IMR-90 (cell line): ENCODE measurements around the gene MAP2K5. TPM values are rescaled to one million over a fixed set of nuclear protein-coding genes. Genes with fewer than 3 reads are reported as not detected.

Experiments
- ATAC-seq: fragments of 200-7000 bp; cut with Tn5 transposase; 2 replicates; pipeline ENCODE4 v1.9.1; 2020; ENCODE audit warnings: low read depth, mild to moderate bottlenecking, moderate library complexity
- BruUV-seq: library from RNA; stranded (reverse); fragments of 400-500 nt; replicated peaks from 2 replicates; lab custom pipeline; 2021; lab: Mats Ljungman, UMichigan
- CTCF ChIA-PET: fragments of 300-600 bp; formaldehyde crosslinking; extraction: SDS; loops from one replicate; lab custom pipeline; 2021; ENCODE audit warnings: antibody characterized with exemption; lab: Yijun Ruan, JAX
- POLR2A ChIA-PET: fragments of 300-600 bp; sonication (Branson Sonifier 250); formaldehyde crosslinking; loops from one replicate; lab custom pipeline; 2022; ENCODE audit warnings: antibody characterized with exemption; ENCODE audit not compliant: unreplicated experiment; lab: Charles Lee
- DNase-seq: peaks from one replicate; pipeline ENCODE4 v3.0.0; 2013
- H2AFZ ChIP-seq: replicated peaks from 2 replicates; pipeline ENCODE3; 2013; ENCODE audit warnings: low read length, mild to moderate bottlenecking; ENCODE audit not compliant: poor library complexity
- H2AK5ac ChIP-seq: 2 replicates; pipeline ENCODE4 v1.6.1; 2013; ENCODE audit warnings: low read depth, low read length, inconsistent platforms
- H2AK9ac ChIP-seq: replicated peaks from 2 replicates; pipeline ENCODE3; 2013; ENCODE audit warnings: mild to moderate bottlenecking, low read depth, low read length, moderate library complexity; ENCODE audit not compliant: poor library complexity
- H2BK120ac ChIP-seq: 2 replicates; pipeline ENCODE4 v1.6.1; 2013; ENCODE audit warnings: low read depth, low read length, inconsistent platforms
- H2BK15ac ChIP-seq: 3 replicates; pipeline ENCODE4 v1.6.1; 2013; ENCODE audit warnings: low read depth, low read length, inconsistent platforms
- H2BK20ac ChIP-seq: 2 replicates; pipeline ENCODE4 v1.6.1; 2013; ENCODE audit warnings: low read depth, mild to moderate bottlenecking, inconsistent platforms, low read length, moderate library complexity
- H2BK5ac ChIP-seq: 2 replicates; pipeline ENCODE4 v1.6.1; 2013; ENCODE audit warnings: mild to moderate bottlenecking, low read depth, low read length, inconsistent platforms; ENCODE audit not compliant: poor library complexity, severe bottlenecking
- H3K14ac ChIP-seq: replicated peaks from 2 replicates; pipeline ENCODE4 v1.6.1; 2013; ENCODE audit warnings: low read depth, low read length, inconsistent platforms
- H3K18ac ChIP-seq: 2 replicates; pipeline ENCODE4 v1.6.1; 2013; ENCODE audit warnings: low read depth, low read length, control low read depth
- H3K23ac ChIP-seq: 2 replicates; pipeline ENCODE4 v1.6.1; 2013; ENCODE audit warnings: low read depth, low read length, inconsistent platforms
- H3K27ac ChIP-seq: 2 replicates; pipeline ENCODE4 v1.5.1; 2013; ENCODE audit warnings: mild to moderate bottlenecking, control low read depth, low read length; ENCODE audit not compliant: insufficient read depth
- H3K27me3 ChIP-seq: 2 replicates; pipeline ENCODE4 v1.6.1; 2013; ENCODE audit warnings: low read length; ENCODE audit not compliant: control insufficient read depth, insufficient read depth
- H3K36me3 ChIP-seq: 2 replicates; pipeline ENCODE4 v1.6.1; 2013; ENCODE audit warnings: low read length, mixed read lengths; ENCODE audit not compliant: control insufficient read depth, insufficient read depth
- H3K4ac ChIP-seq: 2 replicates; pipeline ENCODE4 v1.6.1; 2013; ENCODE audit warnings: low read depth, low read length, inconsistent platforms
- H3K4me1 ChIP-seq: 2 replicates; pipeline ENCODE4 v1.6.1; 2013; ENCODE audit warnings: low read length, mixed read lengths; ENCODE audit not compliant: control insufficient read depth, insufficient read depth
- H3K4me2 ChIP-seq: 2 replicates; pipeline ENCODE4 v1.6.1; 2013; ENCODE audit warnings: low read depth, mild to moderate bottlenecking, control low read depth, low read length, moderate library complexity
- H3K4me3 ChIP-seq: 2 replicates; pipeline ENCODE4 v1.5.1; 2013; ENCODE audit warnings: low read depth, mild to moderate bottlenecking, control low read depth, low read length, moderate library complexity; ENCODE audit not compliant: insufficient read depth
- H3K56ac ChIP-seq: 2 replicates; pipeline ENCODE4 v1.6.1; 2013; ENCODE audit warnings: low read length, inconsistent platforms; ENCODE audit not compliant: insufficient read depth; ENCODE audit errors: extremely low read depth
- H3K79me1 ChIP-seq, 2 experiments: 2 replicates each; pipeline ENCODE4 v1.6.1; 2013; ENCODE audit warnings: low read length in 2 of 2, inconsistent platforms in 1 of 2, low read depth in 1 of 2
- H3K9ac ChIP-seq: 2 replicates; pipeline ENCODE4 v1.6.1; 2013; ENCODE audit warnings: low read depth, low read length, control low read depth
- H3K9me1 ChIP-seq: 2 replicates; pipeline ENCODE4 v1.6.1; 2013; ENCODE audit warnings: low read length, inconsistent platforms; ENCODE audit not compliant: insufficient read depth
- H3K9me3 ChIP-seq: 2 replicates; pipeline ENCODE4 v1.6.1; 2013; ENCODE audit warnings: low read length; ENCODE audit not compliant: control insufficient read depth, insufficient read depth
- H4K20me1 ChIP-seq: 2 replicates; pipeline ENCODE4 v1.6.1; 2013; ENCODE audit warnings: low read length, inconsistent platforms; ENCODE audit not compliant: insufficient read depth
- H4K5ac ChIP-seq: 2 replicates; pipeline ENCODE4 v1.6.1; 2013; ENCODE audit warnings: mild to moderate bottlenecking, low read depth, low read length, control low read depth
- H4K8ac ChIP-seq, 2 experiments: 2 replicates each; pipeline ENCODE4 v1.6.1; 2013; ENCODE audit warnings: low read depth in 2 of 2, low read length in 2 of 2, control low read depth in 1 of 2, inconsistent platforms in 1 of 2
- H4K91ac ChIP-seq: 2 replicates; pipeline ENCODE4 v1.6.1; 2013; ENCODE audit warnings: low read depth, low read length, inconsistent platforms; ENCODE audit not compliant: insufficient read depth
- BHLHE40 ChIP-seq: fragments of 150-350 bp; IDR thresholded peaks from 2 replicates; pipeline ENCODE4 v1.6.1; 2016; ENCODE audit warnings: mild to moderate bottlenecking, low read depth, low read length
- CEBPB ChIP-seq: IDR thresholded peaks from 2 replicates; pipeline ENCODE4 v1.6.1; 2012; ENCODE audit warnings: low read depth, low read length, improper control_type of control experiment
- CHD1 ChIP-seq: IDR thresholded peaks from 2 replicates; pipeline ENCODE4 v1.6.1; 2012; ENCODE audit warnings: low read depth, low read length, improper control_type of control experiment
- FOS ChIP-seq: fragments of 150-350 bp; IDR thresholded peaks from 2 replicates; pipeline ENCODE4 v1.6.1; 2016; ENCODE audit warnings: low read depth, low read length
- MXI1 ChIP-seq: IDR thresholded peaks from 2 replicates; pipeline ENCODE4 v1.6.1; 2012; ENCODE audit warnings: low read depth, mild to moderate bottlenecking, low read length, moderate library complexity, borderline replicate concordance
- RFX5 ChIP-seq: IDR thresholded peaks from 2 replicates; pipeline ENCODE4 v1.8.0; 2012; ENCODE audit warnings: low read depth, mild to moderate bottlenecking, low read length, moderate library complexity
- SMC3 ChIP-seq: fragments of 150-350 bp; IDR thresholded peaks from 2 replicates; pipeline ENCODE4 v1.6.1; 2016; ENCODE audit warnings: low read depth, mild to moderate bottlenecking, antibody characterized with exemption, low read length, moderate library complexity
- WGBS, 2 experiments: methylation state at CpG; one replicate each; pipeline versions ENCODE4 v1.1.5 to v1.1.7; 2013; ENCODE audit warnings: missing lambda C conversion rate in 2 of 2; ENCODE audit not compliant: insufficient read length in 1 of 2; ENCODE audit errors: extremely low coverage in 2 of 2; 5-methylcytosine and 5-hydroxymethylcytosine counted together
- dilution Hi-C: fragments of 300-500 bp; cut with HindIII; formaldehyde crosslinking; loops from one replicate; pipeline ENCODE4 v1.14.3; 2018; ENCODE audit warnings: low sequenced_read_pairs; ENCODE audit not compliant: unreplicated experiment
- in situ Hi-C: fragments of 300-500 bp; cut with MboI; formaldehyde crosslinking; loops from 3 replicates; pipeline ENCODE4 v1.14.3; 2019; ENCODE audit warnings: low sequenced_read_pairs, inconsistent platforms, mixed read lengths
- intact Hi-C: fragments of 100-400 bp; cut with micrococcal nuclease; formaldehyde crosslinking; loops from 2 replicates; pipeline ENCODE4 v1.10.0; 2022
- polyA plus RNA-seq, 3 experiments: library from polyadenylated mRNA; depleted of rRNA; stranded (reverse); fragments of >200 nt; gene quantifications; 2 replicates each; pipeline ENCODE4 v1.2.3, GENCODE V29; 2012; ENCODE audit warnings: low replicate concordance in 1 of 3
- total RNA-seq: library from RNA; depleted of rRNA; stranded (reverse); fragments of >200 nt; gene quantifications from 2 replicates; pipeline ENCODE4 v1.2.3, GENCODE V29; 2012
- TF ChIP-seq, protein P1 (sequence below): fragments of 150-350 bp; IDR thresholded peaks from 2 replicates; pipeline ENCODE4 v1.6.1; 2016; ENCODE audit warnings: low read depth, mild to moderate bottlenecking, low read length, moderate library complexity, borderline replicate concordance
- TF ChIP-seq, protein P2 (sequence below): fragments of 150-350 bp; IDR thresholded peaks from 2 replicates; pipeline ENCODE4 v1.6.1; 2017; ENCODE audit warnings: mild to moderate bottlenecking, antibody characterized with exemption, low read length, low read depth
- TF ChIP-seq, protein P3 (sequence below): conservative IDR thresholded peaks from 2 replicates; pipeline ENCODE4 v1.5.1; 2012; ENCODE audit warnings: mild to moderate bottlenecking, low read depth, low read length, improper control_type of control experiment

The MAP2K5 gene
- total and polyA plus RNA-seq, 2 of the 4 experiments (the other 2 are of a cell fraction), result 1.6 to 6.1 TPM

DNA sequence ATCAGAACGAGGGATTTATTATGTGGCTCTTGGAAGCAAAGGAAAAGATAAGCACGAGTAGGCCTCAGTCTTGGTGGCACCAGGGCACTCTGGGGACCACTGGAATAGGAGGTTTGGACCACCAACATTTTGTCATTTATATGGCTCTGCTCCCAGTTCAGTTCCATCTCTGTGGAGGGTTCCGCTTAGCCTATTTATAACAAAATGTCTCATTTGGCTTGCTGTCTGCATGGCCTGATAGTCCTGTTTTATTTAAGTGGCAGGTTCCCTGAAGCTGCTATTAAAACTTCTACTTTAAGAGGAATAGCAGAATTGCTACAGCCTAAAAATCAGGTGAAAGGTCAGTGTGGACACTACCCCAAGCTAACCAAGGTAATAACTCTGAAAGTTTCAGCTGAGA, 27.2 kb downstream of the MAP2K5 start:
- no CpG with 5 or more reads among the region's 3 CpGs for WGBS, 2 experiments
- Histone ChIP-seq H2AFZ (no peak overlapping the region), H3K27me3 (no peaks in the 10 kb centered on the region), H3K36me3 (peaks cover 2% of the 10 kb centered on the region; the same call in 1 of the 2 replicates), H2AK9ac (no peak overlapping the region), H3K9me1 (peaks cover 8% of the 10 kb centered on the region), H3K18ac (no peak overlapping the region), H4K5ac (no peak overlapping the region), H3K56ac (no peak overlapping the region), H3K23ac (no peak overlapping the region), H2BK20ac (no peak overlapping the region), H3K9ac (no peak overlapping the region), H2BK5ac (no peak overlapping the region), H4K20me1 (0 out of 2 replicates have a peak, but pooled peaks cover 3% of the 10 kb centered on the region), H2AK5ac (no peak overlapping the region), H4K91ac (no peak overlapping the region), H2BK120ac (no peak overlapping the region), H3K4me1 (peaks cover 5% of the 10 kb centered on the region), H4K8ac (no peak overlapping the region), H3K27ac (no peak overlapping the region), H3K4ac (no peak overlapping the region), H3K14ac (no peak overlapping the region), H3K4me2 (no peak overlapping the region), H3K79me1 (peaks cover 3 to 11% of the 10 kb centered on the region in 2 experiments; a peak in 2 of 4 replicates), H3K9me3 (no peaks in the 10 kb centered on the region), H3K4me3 (no peak overlapping the region), H2BK15ac (no peak overlapping the region)
- DNase-seq (no peak), ATAC-seq (no peak)
- intact Hi-C loops, result no loop called here
- dilution Hi-C loops, result no loop called here
- POLR2A ChIA-PET, result no interaction called here
- TF ChIP-seq CHD1 (no peak), BHLHE40 (no peak), SMC3 (no peak), RFX5 (no peak), CEBPB (no peak), FOS (no peak), MXI1 (no peak)
- TF ChIP-seq, protein P1, sequence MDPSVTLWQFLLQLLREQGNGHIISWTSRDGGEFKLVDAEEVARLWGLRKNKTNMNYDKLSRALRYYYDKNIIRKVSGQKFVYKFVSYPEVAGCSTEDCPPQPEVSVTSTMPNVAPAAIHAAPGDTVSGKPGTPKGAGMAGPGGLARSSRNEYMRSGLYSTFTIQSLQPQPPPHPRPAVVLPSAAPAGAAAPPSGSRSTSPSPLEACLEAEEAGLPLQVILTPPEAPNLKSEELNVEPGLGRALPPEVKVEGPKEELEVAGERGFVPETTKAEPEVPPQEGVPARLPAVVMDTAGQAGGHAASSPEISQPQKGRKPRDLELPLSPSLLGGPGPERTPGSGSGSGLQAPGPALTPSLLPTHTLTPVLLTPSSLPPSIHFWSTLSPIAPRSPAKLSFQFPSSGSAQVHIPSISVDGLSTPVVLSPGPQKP, result no peak
- TF ChIP-seq, protein P2, sequence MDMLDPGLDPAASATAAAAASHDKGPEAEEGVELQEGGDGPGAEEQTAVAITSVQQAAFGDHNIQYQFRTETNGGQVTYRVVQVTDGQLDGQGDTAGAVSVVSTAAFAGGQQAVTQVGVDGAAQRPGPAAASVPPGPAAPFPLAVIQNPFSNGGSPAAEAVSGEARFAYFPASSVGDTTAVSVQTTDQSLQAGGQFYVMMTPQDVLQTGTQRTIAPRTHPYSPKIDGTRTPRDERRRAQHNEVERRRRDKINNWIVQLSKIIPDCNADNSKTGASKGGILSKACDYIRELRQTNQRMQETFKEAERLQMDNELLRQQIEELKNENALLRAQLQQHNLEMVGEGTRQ, result no peak
- TF ChIP-seq, protein P3, sequence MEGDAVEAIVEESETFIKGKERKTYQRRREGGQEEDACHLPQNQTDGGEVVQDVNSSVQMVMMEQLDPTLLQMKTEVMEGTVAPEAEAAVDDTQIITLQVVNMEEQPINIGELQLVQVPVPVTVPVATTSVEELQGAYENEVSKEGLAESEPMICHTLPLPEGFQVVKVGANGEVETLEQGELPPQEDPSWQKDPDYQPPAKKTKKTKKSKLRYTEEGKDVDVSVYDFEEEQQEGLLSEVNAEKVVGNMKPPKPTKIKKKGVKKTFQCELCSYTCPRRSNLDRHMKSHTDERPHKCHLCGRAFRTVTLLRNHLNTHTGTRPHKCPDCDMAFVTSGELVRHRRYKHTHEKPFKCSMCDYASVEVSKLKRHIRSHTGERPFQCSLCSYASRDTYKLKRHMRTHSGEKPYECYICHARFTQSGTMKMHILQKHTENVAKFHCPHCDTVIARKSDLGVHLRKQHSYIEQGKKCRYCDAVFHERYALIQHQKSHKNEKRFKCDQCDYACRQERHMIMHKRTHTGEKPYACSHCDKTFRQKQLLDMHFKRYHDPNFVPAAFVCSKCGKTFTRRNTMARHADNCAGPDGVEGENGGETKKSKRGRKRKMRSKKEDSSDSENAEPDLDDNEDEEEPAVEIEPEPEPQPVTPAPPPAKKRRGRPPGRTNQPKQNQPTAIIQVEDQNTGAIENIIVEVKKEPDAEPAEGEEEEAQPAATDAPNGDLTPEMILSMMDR, result no peak
- CTCF ChIA-PET, result interaction anchor here (1.2 kb wide), 1 partner anchor 23 kb away, joined by 3 read pairs; no protein-coding TSS in a partner anchor
- BruUV-seq, result no TSS peak
- in situ Hi-C loops, result no loop called here
